PFSK-1 (cell line): ENCODE data around the gene GMPR.

Source experiments
- FOXP2 ChIP-seq: optimal IDR thresholded peaks from 2 replicates; pipeline ENCODE3; 2011; ENCODE audit warnings: borderline replicate concordance, control low read depth, inconsistent platforms; ENCODE audit not compliant: insufficient read depth; ENCODE audit errors: extremely low read length, extremely low read depth
- POLR2AphosphoS5 ChIP-seq: IDR thresholded peaks from 2 replicates; pipeline ENCODE4 v1.6.1; 2012; ENCODE audit warnings: low read depth, mild to moderate bottlenecking, control low read depth, low read length, moderate library complexity
- REST ChIP-seq, 2 experiments: IDR thresholded peaks; 2 replicates each; pipeline versions ENCODE4 v1.6.1 to v1.8.0; 2011 to 2012; ENCODE audit warnings: low read depth in 2 of 2, low read length in 2 of 2, control low read depth in 1 of 2, inconsistent platforms in 1 of 2, mild to moderate bottlenecking in 1 of 2, moderate library complexity in 1 of 2; ENCODE audit not compliant: insufficient read depth in 1 of 2
- SIN3A ChIP-seq: IDR thresholded peaks from 2 replicates; pipeline ENCODE4 v1.6.1; 2012; ENCODE audit warnings: mild to moderate bottlenecking, low read length, moderate library complexity, borderline replicate concordance; ENCODE audit not compliant: insufficient read depth
- TAF1 ChIP-seq: IDR thresholded peaks from 2 replicates; pipeline ENCODE4 v1.6.1; 2012; ENCODE audit warnings: low read length, control low read depth, borderline replicate concordance; ENCODE audit not compliant: insufficient read depth

Gene GMPR

GRCh38 chr6:16256781-16257180 lies 18.4 kb downstream of the GMPR start:
- TF ChIP-seq REST (IDR thresholded peaks at IDR 0.05; ENCODE audit: insufficient read depth in 1 of 2, low read depth in 2 of 2, low read length in 2 of 2) (no peak), SIN3A (no peak), POLR2AphosphoS5 (no peak), TAF1 (no peak), FOXP2 (no peak)

GRCh38 chr6:16257999-16258708 lies 19.8 kb downstream of the GMPR start:
- 0 out of 4 replicates have a peak, but pooled peaks of 1 of the 2 experiments have one; percentile 22 for TF ChIP-seq REST (IDR thresholded peaks at IDR 0.05; ENCODE audit: insufficient read depth in 1 of 2, low read depth in 2 of 2, low read length in 2 of 2)
- peak; percentile 64 for TF ChIP-seq FOXP2
- TF ChIP-seq POLR2AphosphoS5: no peak
- no peak for TF ChIP-seq SIN3A
- no peak for TF ChIP-seq TAF1

GRCh38 chr6:16258709-16259075 lies 20.3 kb downstream of the GMPR start:
- TF ChIP-seq REST (IDR thresholded peaks at IDR 0.05; ENCODE audit: insufficient read depth in 1 of 2, low read depth in 2 of 2, low read length in 2 of 2) (no peak), POLR2AphosphoS5 (no peak), TAF1 (no peak), SIN3A (no peak), FOXP2 (no peak)

- TF ChIP-seq TAF1 (no peak), REST (IDR thresholded peaks at IDR 0.05; ENCODE audit: insufficient read depth in 1 of 2, low read depth in 2 of 2, low read length in 2 of 2) (no peak), SIN3A (no peak), FOXP2 (no peak)
These were observed 26.4 kb downstream of the GMPR start for GRCh38 chr6:16264785-16265184.
